HepG2 (cell line): ENCODE data around the gene BIK. TPM values are rescaled to one million over a fixed set of nuclear protein-coding genes. Genes with fewer than 3 reads are reported as not detected.

Experiments
- CHD4 ChIP-seq: fragments of 200-600 bp; sonication (generic); IDR thresholded peaks from 2 replicates; pipeline ENCODE4 v1.7.0; 2017; ENCODE audit warnings: mild to moderate bottlenecking, low read length, borderline replicate concordance
- SALL2 ChIP-seq: sonication (generic); formaldehyde crosslinking; IDR thresholded peaks from 2 replicates; pipeline ENCODE4 v1.8.1; 2023; ENCODE audit warnings: mild to moderate bottlenecking, missing genetic modification reagents, inconsistent platforms
- ZBTB8A ChIP-seq: sonication (generic); formaldehyde crosslinking; IDR thresholded peaks from 2 replicates; pipeline ENCODE4 v1.4.0; 2020; ENCODE audit warnings: mild to moderate bottlenecking, low read depth, missing genetic modification reagents, borderline replicate concordance
- ZFP62 ChIP-seq: sonication (generic); formaldehyde crosslinking; IDR thresholded peaks from 2 replicates; pipeline ENCODE4 v1.4.0; 2020; ENCODE audit warnings: missing genetic modification reagents
- ZKSCAN5 ChIP-seq: sonication (generic); formaldehyde crosslinking; IDR thresholded peaks from 2 replicates; pipeline ENCODE4 v1.5.1; 2020; ENCODE audit warnings: mild to moderate bottlenecking, missing genetic modification reagents
- ZNF224 ChIP-seq: sonication (generic); formaldehyde crosslinking; IDR thresholded peaks from 2 replicates; pipeline ENCODE4 v1.5.0; 2020; ENCODE audit warnings: mild to moderate bottlenecking, missing genetic modification reagents
- ZNF44 ChIP-seq: sonication (generic); formaldehyde crosslinking; IDR thresholded peaks from 2 replicates; pipeline ENCODE4 v1.5.1; 2020; ENCODE audit warnings: mild to moderate bottlenecking, missing genetic modification reagents
- ZNF766 ChIP-seq: sonication (generic); formaldehyde crosslinking; IDR thresholded peaks from 2 replicates; pipeline ENCODE4 v1.5.0; 2020; ENCODE audit warnings: missing genetic modification reagents, borderline replicate concordance
- polyA plus RNA-seq, 8 experiments: library from polyadenylated mRNA; depleted of rRNA in 3 of 8; stranded (reverse) in 7 of 8; unstranded in 1 of 8; fragments of >200 nt; fragmentation: Illumina TruSeq in 4 of 8; extraction: Trizol in 4 of 8; gene quantifications; 2 replicates each; pipeline versions ENCODE4 v1.2.1 to v1.2.3, GENCODE V29; 2011 to 2016; ENCODE audit warnings: low read depth in 4 of 8, missing spikeins in 1 of 8, mixed read lengths in 1 of 8; ENCODE audit not compliant: insufficient read depth in 1 of 8
- total RNA-seq, 5 experiments: library from RNA; depleted of rRNA; stranded (reverse); fragments of >200 nt; fragmentation: Illumina TruSeq; extraction: Trizol; gene quantifications; 2 replicates each; pipeline ENCODE4 v1.2.3, GENCODE V29; 2016; ENCODE audit warnings: low read depth in 1 of 5
- TF ChIP-seq, protein P1 (sequence below), 2 experiments: sonication (generic) in 1 of 2; formaldehyde crosslinking in 1 of 2; IDR thresholded peaks; 2 replicates each; pipeline versions ENCODE4 v1.4.0 to v1.6.1; 2016 to 2020; ENCODE audit warnings: borderline replicate concordance in 1 of 2, low read depth in 1 of 2, mild to moderate bottlenecking in 1 of 2, missing genetic modification reagents in 1 of 2
- TF ChIP-seq, protein P2 (sequence below): sonication (generic); formaldehyde crosslinking; IDR thresholded peaks from 2 replicates; pipeline ENCODE4 v1.4.0; 2020; ENCODE audit warnings: missing genetic modification reagents, borderline replicate concordance
- TF ChIP-seq, protein P3 (sequence below): sonication (generic); formaldehyde crosslinking; IDR thresholded peaks from 2 replicates; pipeline ENCODE4 v1.9.0; 2021; ENCODE audit warnings: missing genetic modification reagents, mild to moderate bottlenecking, borderline replicate concordance
- TF ChIP-seq, protein P4 (sequence below): IDR thresholded peaks from 2 replicates; pipeline ENCODE4 v1.6.1; 2016; ENCODE audit warnings: low read depth

BIK gene
- total and polyA plus RNA-seq, 2 of the 13 experiments (the other 11 are each of a cell fraction or from before 2014, with no cell fraction given): 0.54 to 0.80 TPM

DNA sequence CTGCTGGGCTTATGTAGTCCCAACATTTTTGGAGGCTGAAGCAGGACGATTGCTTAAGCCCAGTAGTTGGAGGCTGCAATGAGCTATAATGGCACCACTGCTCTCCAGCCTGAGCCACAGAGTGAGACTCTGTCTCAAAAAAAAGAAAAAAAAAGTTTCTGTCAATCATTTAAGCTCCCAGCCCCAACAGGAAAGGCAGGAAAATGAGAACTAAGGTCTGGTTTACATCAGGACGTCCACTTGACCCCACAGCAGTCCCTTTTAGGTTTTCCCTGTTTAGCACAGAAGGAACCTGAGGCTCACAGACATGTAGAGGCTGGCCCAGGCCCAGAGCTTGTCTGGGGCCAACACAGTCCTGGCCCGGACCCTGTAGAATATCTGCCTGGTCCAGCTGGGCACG is 12.2 kb upstream of the BIK start (continued):
- TF ChIP-seq, protein P1, sequence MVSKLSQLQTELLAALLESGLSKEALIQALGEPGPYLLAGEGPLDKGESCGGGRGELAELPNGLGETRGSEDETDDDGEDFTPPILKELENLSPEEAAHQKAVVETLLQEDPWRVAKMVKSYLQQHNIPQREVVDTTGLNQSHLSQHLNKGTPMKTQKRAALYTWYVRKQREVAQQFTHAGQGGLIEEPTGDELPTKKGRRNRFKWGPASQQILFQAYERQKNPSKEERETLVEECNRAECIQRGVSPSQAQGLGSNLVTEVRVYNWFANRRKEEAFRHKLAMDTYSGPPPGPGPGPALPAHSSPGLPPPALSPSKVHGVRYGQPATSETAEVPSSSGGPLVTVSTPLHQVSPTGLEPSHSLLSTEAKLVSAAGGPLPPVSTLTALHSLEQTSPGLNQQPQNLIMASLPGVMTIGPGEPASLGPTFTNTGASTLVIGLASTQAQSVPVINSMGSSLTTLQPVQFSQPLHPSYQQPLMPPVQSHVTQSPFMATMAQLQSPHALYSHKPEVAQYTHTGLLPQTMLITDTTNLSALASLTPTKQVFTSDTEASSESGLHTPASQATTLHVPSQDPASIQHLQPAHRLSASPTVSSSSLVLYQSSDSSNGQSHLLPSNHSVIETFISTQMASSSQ (IDR thresholded peaks at IDR 0.05; ENCODE audit: low read depth): no peak
- TF ChIP-seq, protein P1 (CRISPR knock-in tag; IDR thresholded peaks at IDR 0.05; ENCODE audit: borderline replicate concordance): no peak
- TF ChIP-seq CHD4: no peak
- no peak for TF ChIP-seq ZNF224 (CRISPR knock-in tag)
- TF ChIP-seq, protein P2, sequence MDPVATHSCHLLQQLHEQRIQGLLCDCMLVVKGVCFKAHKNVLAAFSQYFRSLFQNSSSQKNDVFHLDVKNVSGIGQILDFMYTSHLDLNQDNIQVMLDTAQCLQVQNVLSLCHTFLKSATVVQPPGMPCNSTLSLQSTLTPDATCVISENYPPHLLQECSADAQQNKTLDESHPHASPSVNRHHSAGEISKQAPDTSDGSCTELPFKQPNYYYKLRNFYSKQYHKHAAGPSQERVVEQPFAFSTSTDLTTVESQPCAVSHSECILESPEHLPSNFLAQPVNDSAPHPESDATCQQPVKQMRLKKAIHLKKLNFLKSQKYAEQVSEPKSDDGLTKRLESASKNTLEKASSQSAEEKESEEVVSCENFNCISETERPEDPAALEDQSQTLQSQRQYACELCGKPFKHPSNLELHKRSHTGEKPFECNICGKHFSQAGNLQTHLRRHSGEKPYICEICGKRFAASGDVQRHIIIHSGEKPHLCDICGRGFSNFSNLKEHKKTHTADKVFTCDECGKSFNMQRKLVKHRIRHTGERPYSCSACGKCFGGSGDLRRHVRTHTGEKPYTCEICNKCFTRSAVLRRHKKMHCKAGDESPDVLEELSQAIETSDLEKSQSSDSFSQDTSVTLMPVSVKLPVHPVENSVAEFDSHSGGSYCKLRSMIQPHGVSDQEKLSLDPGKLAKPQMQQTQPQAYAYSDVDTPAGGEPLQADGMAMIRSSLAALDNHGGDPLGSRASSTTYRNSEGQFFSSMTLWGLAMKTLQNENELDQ: no peak
- TF ChIP-seq ZKSCAN5: no peak
- TF ChIP-seq, protein P3, sequence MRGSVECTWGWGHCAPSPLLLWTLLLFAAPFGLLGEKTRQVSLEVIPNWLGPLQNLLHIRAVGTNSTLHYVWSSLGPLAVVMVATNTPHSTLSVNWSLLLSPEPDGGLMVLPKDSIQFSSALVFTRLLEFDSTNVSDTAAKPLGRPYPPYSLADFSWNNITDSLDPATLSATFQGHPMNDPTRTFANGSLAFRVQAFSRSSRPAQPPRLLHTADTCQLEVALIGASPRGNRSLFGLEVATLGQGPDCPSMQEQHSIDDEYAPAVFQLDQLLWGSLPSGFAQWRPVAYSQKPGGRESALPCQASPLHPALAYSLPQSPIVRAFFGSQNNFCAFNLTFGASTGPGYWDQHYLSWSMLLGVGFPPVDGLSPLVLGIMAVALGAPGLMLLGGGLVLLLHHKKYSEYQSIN (CRISPR knock-in tag): no peak
- no peak for TF ChIP-seq ZNF44 (CRISPR knock-in tag)
- TF ChIP-seq ZFP62 (CRISPR knock-in tag): no peak
- no peak for TF ChIP-seq ZBTB8A
- no peak for TF ChIP-seq ZNF766 (CRISPR knock-in tag)
- TF ChIP-seq, protein P4, sequence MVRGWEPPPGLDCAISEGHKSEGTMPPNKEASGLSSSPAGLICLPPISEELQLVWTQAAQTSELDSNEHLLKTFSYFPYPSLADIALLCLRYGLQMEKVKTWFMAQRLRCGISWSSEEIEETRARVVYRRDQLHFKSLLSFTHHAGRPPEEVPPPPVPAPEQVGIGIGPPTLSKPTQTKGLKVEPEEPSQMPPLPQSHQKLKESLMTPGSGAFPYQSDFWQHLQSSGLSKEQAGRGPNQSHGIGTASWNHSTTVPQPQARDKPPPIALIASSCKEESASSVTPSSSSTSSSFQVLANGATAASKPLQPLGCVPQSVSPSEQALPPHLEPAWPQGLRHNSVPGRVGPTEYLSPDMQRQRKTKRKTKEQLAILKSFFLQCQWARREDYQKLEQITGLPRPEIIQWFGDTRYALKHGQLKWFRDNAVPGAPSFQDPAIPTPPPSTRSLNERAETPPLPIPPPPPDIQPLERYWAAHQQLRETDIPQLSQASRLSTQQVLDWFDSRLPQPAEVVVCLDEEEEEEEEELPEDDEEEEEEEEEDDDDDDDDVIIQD (CRISPR knock-in tag): no peak
- TF ChIP-seq SALL2 (CRISPR knock-in tag): no peak
